Panc1 (cell line): ENCODE results near the gene SUMF2. TPM values are rescaled to one million over a fixed set of nuclear protein-coding genes. Genes with fewer than 3 reads are reported as not detected.
"Not testable (repeated sequence)": the region's sequence is repeated elsewhere in the genome, so short reads cannot be mapped to it uniquely, and the experiment has no call there.

Source experiments
- ATAC-seq: fragments of 200-7000 bp; cut with Tn5 transposase; 2 replicates; pipeline ENCODE4 v1.9.1; 2020; ENCODE audit warnings: mild to moderate bottlenecking, moderate library complexity
- BruUV-seq: library from RNA; stranded (reverse); fragments of 400-500 nt; replicated peaks from 2 replicates; lab custom pipeline; 2021; lab: Mats Ljungman, UMichigan
- CTCF ChIA-PET: fragments of 300-600 bp; sonication (Branson Sonifier 250); formaldehyde crosslinking; loops from one replicate; lab custom pipeline; 2022; ENCODE audit warnings: antibody characterized with exemption; lab: Charles Lee
- POLR2A ChIA-PET: fragments of 300-600 bp; sonication (Branson Sonifier 250); formaldehyde crosslinking; loops from one replicate; lab custom pipeline; 2022; ENCODE audit warnings: antibody characterized with exemption; lab: Charles Lee
- DNase-seq: peaks from one replicate; pipeline ENCODE4 v3.0.0-alpha.2; 2010; ENCODE audit warnings: low read depth, low spot score
- H3K27ac ChIP-seq: 2 replicates; pipeline ENCODE4 v1.5.1; 2011; ENCODE audit warnings: mild to moderate bottlenecking, low read length, inconsistent platforms
- H3K27me3 ChIP-seq: fragments of 200-500 bp; sonication (Bioruptor generic); 2 replicates; pipeline ENCODE4 v1.6.0; 2014; ENCODE audit warnings: low read length, inconsistent platforms; ENCODE audit not compliant: control insufficient read depth, insufficient read depth
- H3K36me3 ChIP-seq: fragments of 200-500 bp; sonication (Bioruptor generic); 2 replicates; pipeline ENCODE4 v1.5.1; 2014; ENCODE audit warnings: inconsistent platforms, mild to moderate bottlenecking, low read length, moderate library complexity; ENCODE audit not compliant: control insufficient read depth, insufficient read depth
- H3K4me1 ChIP-seq: 2 replicates; pipeline ENCODE4 v1.5.1; 2011; ENCODE audit warnings: inconsistent platforms, mild to moderate bottlenecking, low read length, moderate library complexity; ENCODE audit not compliant: control insufficient read depth, insufficient read depth
- H3K4me3 ChIP-seq, 2 experiments: 2 replicates each; pipeline ENCODE4 v1.5.1; 2011 to 2012; ENCODE audit warnings: low read depth in 2 of 2, low read length in 2 of 2, mild to moderate bottlenecking in 2 of 2, inconsistent platforms in 1 of 2, moderate library complexity in 1 of 2
- H3K9me3 ChIP-seq: fragments of 200-500 bp; sonication (Bioruptor generic); 2 replicates; pipeline ENCODE4 v1.5.1; 2014; ENCODE audit warnings: low read depth, mild to moderate bottlenecking, inconsistent platforms, low read length, moderate library complexity; ENCODE audit not compliant: control insufficient read depth, insufficient read depth
- CTCF ChIP-seq: fragments of 450-650 bp; IDR thresholded peaks from 2 replicates; pipeline ENCODE4 v1.5.1; 2017; ENCODE audit warnings: mild to moderate bottlenecking
- POLR2AphosphoS5 ChIP-seq: IDR thresholded peaks from 2 replicates; pipeline ENCODE4 v1.6.1; 2012; ENCODE audit warnings: mild to moderate bottlenecking, low read depth, low read length, moderate library complexity
- REST ChIP-seq, 2 experiments: IDR thresholded peaks; 2 replicates each; pipeline ENCODE4 v1.6.1; 2011 to 2012; ENCODE audit warnings: low read depth in 2 of 2, control low read depth in 1 of 2, low read length in 1 of 2, mild to moderate bottlenecking in 1 of 2, moderate library complexity in 1 of 2; ENCODE audit not compliant: insufficient read depth in 1 of 2
- SIN3A ChIP-seq: IDR thresholded peaks from 2 replicates; pipeline ENCODE4 v1.6.1; 2012; ENCODE audit warnings: low read depth, mild to moderate bottlenecking, low read length, moderate library complexity, borderline replicate concordance; ENCODE audit not compliant: insufficient read depth
- TCF7L2 ChIP-seq: IDR thresholded peaks from 2 replicates; pipeline ENCODE4 v1.6.1; 2011; ENCODE audit warnings: mild to moderate bottlenecking, low read depth, low read length, inconsistent platforms
- in situ Hi-C: cut with HindIII; loops from 2 replicates; pipeline ENCODE4 v1.10.0; 2016; ENCODE audit warnings: low sequenced_read_pairs, low pct_unique_long_range_greater_than_20kb
- intact Hi-C: fragments of 100-400 bp; cut with micrococcal nuclease; formaldehyde crosslinking; loops from one replicate; pipeline ENCODE4 v1.10.0; 2022; ENCODE audit not compliant: unreplicated experiment
- total RNA-seq: library from RNA; stranded (reverse); gene quantifications from one replicate; pipeline ENCODE4 v1.2.1, GENCODE V29; 2021; ENCODE audit not compliant: unreplicated experiment

SUMF2 gene
- total RNA-seq, 1 experiment from 2014 or later, result 156 TPM

GRCh38 chr7:56104138-56104537 lies 40.1 kb downstream of the SUMF2 start:
- H3K27ac ChIP-seq, ATAC-seq, H3K4me1 ChIP-seq, intact Hi-C loops, BruUV-seq, H3K9me3 ChIP-seq, H3K4me3 ChIP-seq, H3K27me3 ChIP-seq, DNase-seq, in situ Hi-C loops, POLR2A ChIA-PET: not testable (repeated sequence)
- peaks cover 26% of the 10 kb centered on the region for H3K36me3 ChIP-seq
- CTCF ChIA-PET, result interaction anchor here (0.7 to 1.0 kb wide), 3 partner anchors 12 to 27 kb away, joined by 3 to 4 read pairs (median 3); no protein-coding TSS in a partner anchor

GRCh38 chr7:56105508-56105907 lies 41.4 kb downstream of the SUMF2 start:
- peaks cover 18% of the 10 kb centered on the region for H3K36me3 ChIP-seq
- H3K27ac ChIP-seq, result peak overlapping the region; percentile 98
- no peaks in the 10 kb centered on the region for H3K27me3 ChIP-seq
- TSS peak; percentile 86 for BruUV-seq
- H3K9me3 ChIP-seq, result no peaks in the 10 kb centered on the region
- ChIA-PET POLR2A (interaction anchor here (0.7 to 1.5 kb wide), 2 partner anchors 12 to 132 kb away, joined by 3 to 10 read pairs; no protein-coding TSS in a partner anchor), CTCF (interaction anchor here (0.6 to 1.5 kb wide), 3 partner anchors 26 to 61 kb away, joined by 3 to 6 read pairs (median 4); no protein-coding TSS in a partner anchor)
- peak; percentile 46; the same call in 1 of the 2 replicates for ATAC-seq
- TF ChIP-seq POLR2AphosphoS5 (no peak), TCF7L2 (no peak), CTCF (no peak), SIN3A (no peak), REST (IDR thresholded peaks at IDR 0.05; ENCODE audit: insufficient read depth in 1 of 2, low read depth in 2 of 2, low read length in 1 of 2) (no peak)
- intact Hi-C loops, result no loop called here
- peak; percentile 46 for DNase-seq
- peak overlapping the region; percentile 55 to 98 for H3K4me3 ChIP-seq
- in situ Hi-C loops, result no loop called here
- H3K4me1 ChIP-seq, result peaks cover 6% of the 10 kb centered on the region; the same call in 1 of the 2 replicates
